Keratinocyte (primary cell): ENCODE data around the gene ICOS. TPM values are rescaled to one million over a fixed set of nuclear protein-coding genes. Genes with fewer than 3 reads are reported as not detected.
"Not testable (repeated sequence)": the region's sequence is repeated elsewhere in the genome, so short reads cannot be mapped to it uniquely, and the experiment has no call there.

Source experiments
- DNase-seq: peaks from one replicate; pipeline ENCODE4 v3.0.0-alpha.2; 2011; ENCODE audit warnings: low read depth, missing footprints, low spot score
- FAIRE-seq: peaks from 2 replicates; lab custom pipeline; 2011; peaks lifted over from hg19 to GRCh38; lab: Jason Lieb, UNC
- H2AFZ ChIP-seq: 2 replicates; pipeline ENCODE4 v1.6.0; 2012; ENCODE audit warnings: low read length, control low read depth, inconsistent platforms; ENCODE audit not compliant: control insufficient read depth
- H3K27ac ChIP-seq: 2 replicates; pipeline ENCODE4 v1.5.1; 2011; ENCODE audit warnings: low read length; ENCODE audit not compliant: control insufficient read depth, insufficient read depth
- H3K27me3 ChIP-seq: 3 replicates; pipeline ENCODE4 v1.6.0; 2011; ENCODE audit warnings: low read length; ENCODE audit not compliant: control insufficient read depth, insufficient read depth; ENCODE audit errors: extremely low read depth
- H3K36me3 ChIP-seq, 2 experiments: 2 replicates in 1 of 2; 3 replicates in 1 of 2; pipeline ENCODE4 v1.5.1; 2011; ENCODE audit warnings: low read length in 2 of 2, mild to moderate bottlenecking in 1 of 2; ENCODE audit not compliant: control insufficient read depth in 2 of 2, insufficient read depth in 2 of 2; ENCODE audit errors: extremely low read depth in 1 of 2
- H3K4me1 ChIP-seq: 3 replicates; pipeline ENCODE4 v1.5.1; 2011; ENCODE audit warnings: low read length; ENCODE audit not compliant: control insufficient read depth, insufficient read depth; ENCODE audit errors: extremely low read depth
- H3K4me2 ChIP-seq: 3 replicates; pipeline ENCODE4 v1.6.0; 2011; ENCODE audit warnings: low read depth, low read length; ENCODE audit not compliant: control insufficient read depth, insufficient read depth; ENCODE audit errors: extremely low read depth
- H3K4me3 ChIP-seq, 3 experiments: fragments of 200-600 bp in 1 of 3; sonication (generic) in 1 of 3; 2 replicates in 2 of 3; 3 replicates in 1 of 3; pipeline ENCODE4 v1.5.1; 2011 to 2016; ENCODE audit warnings: low read length in 3 of 3, mild to moderate bottlenecking in 3 of 3, control low read depth in 2 of 3, inconsistent platforms in 1 of 3, low read depth in 1 of 3, mixed read lengths in 1 of 3, mixed run types in 1 of 3, moderate library complexity in 1 of 3; ENCODE audit not compliant: control insufficient read depth in 2 of 3, insufficient read depth in 2 of 3; ENCODE audit errors: extremely low read depth in 1 of 3
- H3K79me2 ChIP-seq: 2 replicates; pipeline ENCODE4 v1.6.0; 2012; ENCODE audit warnings: low read length; ENCODE audit not compliant: control insufficient read depth, insufficient read depth
- H3K9ac ChIP-seq: 3 replicates; pipeline ENCODE4 v1.6.0; 2011; ENCODE audit warnings: low read length; ENCODE audit not compliant: control insufficient read depth, insufficient read depth; ENCODE audit errors: extremely low read depth
- H3K9me1 ChIP-seq: 3 replicates; pipeline ENCODE4 v1.6.0; 2011; ENCODE audit warnings: low read length; ENCODE audit not compliant: control insufficient read depth, insufficient read depth; ENCODE audit errors: extremely low read depth
- H3K9me3 ChIP-seq: 2 replicates; pipeline ENCODE4 v1.5.1; 2012; ENCODE audit warnings: low read depth, low read length; ENCODE audit not compliant: control insufficient read depth
- H4K20me1 ChIP-seq: 3 replicates; pipeline ENCODE4 v1.6.0; 2011; ENCODE audit warnings: low read length; ENCODE audit not compliant: control insufficient read depth, insufficient read depth; ENCODE audit errors: extremely low read depth
- CTCF ChIP-seq, 3 experiments: IDR thresholded peaks in 1 of 3; conservative IDR thresholded peaks in 1 of 3; optimal IDR thresholded peaks in 1 of 3; 2 replicates in 2 of 3; 3 replicates in 1 of 3; pipeline versions ENCODE3 to v1.5.1; 2011; ENCODE audit warnings: low read length in 3 of 3, mild to moderate bottlenecking in 3 of 3, moderate library complexity in 2 of 3, control low read depth in 1 of 3, inconsistent platforms in 1 of 3; ENCODE audit not compliant: insufficient read depth in 2 of 3; ENCODE audit errors: extremely low read depth in 1 of 3
- EZH2 ChIP-seq: IDR thresholded peaks from one replicate; pipeline ENCODE4 v1.6.1; 2012; ENCODE audit warnings: inconsistent platforms, mild to moderate bottlenecking, low read length, moderate library complexity
- dilution Hi-C: fragments of 300-500 bp; cut with MboI; formaldehyde crosslinking; loops from one replicate; pipeline ENCODE4 v1.7.0; 2020; ENCODE audit warnings: low sequenced_read_pairs; ENCODE audit not compliant: extremely low pct_ligation_motif_present
- polyA plus RNA-seq, 5 experiments: library from polyadenylated mRNA; depleted of rRNA in 3 of 5; stranded (reverse) in 3 of 5; stranded (forward) in 1 of 5; unstranded in 1 of 5; fragments of >200 nt; gene quantifications; 1 replicate in 1 of 5; 2 replicates in 3 of 5; 3 replicates in 1 of 5; pipeline versions ENCODE4 v1.2.1 to v1.2.3, GENCODE V29; 2011 to 2012; ENCODE audit warnings: missing spikeins in 2 of 5, low read depth in 1 of 5, low replicate concordance in 1 of 5

ICOS gene
- polyA plus RNA-seq, 1 donor (not counting 4 experiments of a cell fraction or from before 2014, with no cell fraction given): not detected

GRCh38 chr2:203982276-203982675 is 45.7 kb downstream of the ICOS start:
- Histone ChIP-seq H3K9me3 (no peaks in the 10 kb centered on the region), H3K9ac (no peak overlapping the region), H3K27ac (no peak overlapping the region), H3K27me3 (no peaks in the 10 kb centered on the region), H4K20me1 (no peaks in the 10 kb centered on the region), H3K4me1 (no peaks in the 10 kb centered on the region), H3K36me3 (no peaks in the 10 kb centered on the region), H3K79me2 (no peaks in the 10 kb centered on the region), H3K4me2 (no peak overlapping the region), H2AFZ (no peak overlapping the region), H3K9me1 (no peaks in the 10 kb centered on the region), H3K4me3 (no peak overlapping the region)
- DNase-seq (no peak), FAIRE-seq (no peak)
- TF ChIP-seq EZH2: no peak
- TF ChIP-seq CTCF (optimal IDR thresholded peaks at IDR 0.05 in 1 of 3, IDR thresholded peaks at IDR 0.05 in 1 of 3, conservative IDR thresholded peaks at IDR 0.05 in 1 of 3; ENCODE audit: extremely low read depth in 1 of 3, insufficient read depth in 2 of 3, low read length in 3 of 3): no peak
- dilution Hi-C loops: no loop called here

DNA sequence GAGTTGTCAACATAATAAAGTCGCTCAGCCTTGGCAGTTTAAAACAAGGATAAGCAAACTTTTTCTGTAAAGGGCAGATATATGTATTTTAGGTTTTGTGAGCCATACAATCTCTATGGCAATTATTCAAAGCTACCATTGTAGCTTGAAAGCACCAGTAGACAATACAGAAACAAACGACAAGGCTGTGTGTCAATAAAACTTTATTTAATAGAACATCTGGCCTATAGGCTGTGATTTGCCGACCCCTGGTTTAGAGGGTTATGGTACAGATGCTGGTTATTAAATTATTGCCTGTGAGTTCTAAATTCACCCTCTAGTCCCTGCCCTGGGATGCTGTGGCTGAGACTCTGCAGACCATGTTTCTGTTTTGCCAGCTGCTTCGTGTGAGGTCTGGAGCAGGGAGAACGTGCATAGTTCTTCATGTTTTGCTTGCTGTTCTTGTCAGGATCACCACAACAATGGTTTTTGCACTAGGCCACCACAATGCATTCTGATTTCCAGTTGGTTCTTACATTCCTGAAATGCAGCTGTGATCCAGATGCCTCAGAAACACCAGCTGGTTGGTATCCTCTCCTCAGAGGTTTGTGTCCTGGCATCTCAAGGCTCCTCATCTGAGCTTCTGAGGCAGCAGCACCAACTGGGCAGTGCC is 46.6 kb downstream of the ICOS start:
- H2AFZ ChIP-seq: no peak overlapping the region
- dilution Hi-C loops: no loop called here
- TF ChIP-seq EZH2 (no peak), CTCF (optimal IDR thresholded peaks at IDR 0.05 in 1 of 3, IDR thresholded peaks at IDR 0.05 in 1 of 3, conservative IDR thresholded peaks at IDR 0.05 in 1 of 3; ENCODE audit: extremely low read depth in 1 of 3, insufficient read depth in 2 of 3, low read length in 3 of 3) (no peak)

DNA sequence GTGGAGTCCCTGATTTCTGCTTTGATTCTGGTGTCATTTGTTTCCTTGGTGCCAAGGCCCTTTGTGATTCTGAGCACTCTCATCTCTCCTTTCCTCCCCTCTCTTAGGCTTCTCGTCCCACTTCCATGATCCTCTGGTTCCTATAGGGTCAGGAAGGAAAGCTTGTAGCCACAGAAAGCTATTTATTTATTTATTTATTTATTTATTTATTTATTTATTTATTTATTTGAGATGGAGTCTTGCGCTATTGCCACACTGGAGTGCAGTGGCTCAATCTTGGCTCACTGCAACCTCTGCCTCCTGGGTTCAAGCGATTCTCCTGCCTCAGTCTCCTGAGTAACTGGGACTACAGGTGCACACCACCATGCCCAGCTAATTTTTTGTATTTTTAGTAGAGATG is 49.4 kb downstream of the ICOS start:
- H3K36me3 ChIP-seq, DNase-seq, H3K9ac ChIP-seq, dilution Hi-C loops, H3K27me3 ChIP-seq, H2AFZ ChIP-seq, FAIRE-seq, H4K20me1 ChIP-seq, H3K27ac ChIP-seq, H3K4me2 ChIP-seq, H3K9me1 ChIP-seq, H3K79me2 ChIP-seq, H3K4me3 ChIP-seq, H3K9me3 ChIP-seq, H3K4me1 ChIP-seq: not testable (repeated sequence)

More for the DNA sequence above, 46.6 kb downstream of the ICOS start:
- DNase-seq (no peak), FAIRE-seq (no peak)
- no peaks in the 10 kb centered on the region for H3K9me1 ChIP-seq
- no peaks in the 10 kb centered on the region for H3K4me1 ChIP-seq
- H3K27me3 ChIP-seq: no peaks in the 10 kb centered on the region
- no peak overlapping the region for H3K9ac ChIP-seq
- no peaks in the 10 kb centered on the region for H3K79me2 ChIP-seq
- no peak overlapping the region for H3K27ac ChIP-seq
- H3K9me3 ChIP-seq: no peaks in the 10 kb centered on the region
- no peak overlapping the region for H3K4me2 ChIP-seq
- no peak overlapping the region for H3K4me3 ChIP-seq
- H4K20me1 ChIP-seq: no peaks in the 10 kb centered on the region
- H3K36me3 ChIP-seq: no peaks in the 10 kb centered on the region
